GM23338 (cell line): ENCODE data around the gene UBQLNL. TPM values are rescaled to one million over a fixed set of nuclear protein-coding genes. Genes with fewer than 3 reads are reported as not detected.

Experiments used
- ATAC-seq: fragments of 200-7000 bp; cut with Tn5 transposase; 3 replicates; pipeline ENCODE4 v1.9.1; 2020
- DNase-seq: peaks from one replicate; pipeline ENCODE4 v3.0.0-alpha.2; 2015; ENCODE audit warnings: low spot score
- H2AFZ ChIP-seq: fragments of 200-600 bp; sonication (generic); 2 replicates; pipeline ENCODE4 v1.8.0; 2016; ENCODE audit warnings: antibody characterized with exemption, mild to moderate bottlenecking, moderate library complexity
- H3F3A ChIP-seq: fragments of 200-600 bp; sonication (generic); replicated peaks from 2 replicates; pipeline ENCODE4 v1.8.0; 2017; ENCODE audit warnings: antibody characterized with exemption, mixed run types, low read depth
- H3K27ac ChIP-seq: fragments of 200-600 bp; sonication (generic); 2 replicates; pipeline ENCODE4 v1.6.1; 2016; ENCODE audit warnings: low read depth
- H3K27me3 ChIP-seq: fragments of 200-600 bp; sonication (generic); 2 replicates; pipeline ENCODE4 v1.8.0; 2016; ENCODE audit warnings: mild to moderate bottlenecking, mixed run types, moderate library complexity; ENCODE audit not compliant: insufficient read depth
- H3K36me3 ChIP-seq: fragments of 200-600 bp; sonication (generic); 2 replicates; pipeline ENCODE4 v1.8.0; 2016; ENCODE audit warnings: mild to moderate bottlenecking; ENCODE audit not compliant: insufficient read depth
- H3K4me1 ChIP-seq: fragments of 200-600 bp; sonication (generic); 2 replicates; pipeline ENCODE4 v1.8.0; 2016; ENCODE audit warnings: mild to moderate bottlenecking, moderate library complexity; ENCODE audit not compliant: insufficient read depth
- H3K4me2 ChIP-seq: fragments of 200-600 bp; sonication (generic); 2 replicates; pipeline ENCODE4 v1.7.1; 2017; ENCODE audit warnings: mixed run types
- H3K4me3 ChIP-seq: fragments of 200-600 bp; sonication (generic); 2 replicates; pipeline ENCODE4 v1.6.1; 2016; ENCODE audit warnings: mixed run types
- H3K79me2 ChIP-seq: fragments of 200-600 bp; sonication (generic); replicated peaks from 2 replicates; pipeline ENCODE4 v1.8.0; 2017; ENCODE audit warnings: mild to moderate bottlenecking; ENCODE audit not compliant: insufficient read depth
- H3K9me2 ChIP-seq: fragments of 200-600 bp; sonication (generic); 2 replicates; pipeline ENCODE4 v1.8.0; 2017; ENCODE audit not compliant: insufficient read depth
- H4K20me1 ChIP-seq: fragments of 200-600 bp; sonication (generic); replicated peaks from 2 replicates; pipeline ENCODE4 v1.8.0; 2017; ENCODE audit warnings: mild to moderate bottlenecking; ENCODE audit not compliant: insufficient read depth
- H3K27ac Mint-ChIP-seq: 2 replicates; pipeline ENCODE4 v1.8.0; 2020; ENCODE audit warnings: inconsistent platforms, mild to moderate bottlenecking, moderate library complexity, mixed read lengths
- H3K27me3 Mint-ChIP-seq: 3 replicates; pipeline ENCODE4 v1.8.0; 2022; ENCODE audit warnings: low read depth, mild to moderate bottlenecking, moderate library complexity, mixed read lengths, inconsistent platforms; ENCODE audit not compliant: insufficient read depth, poor library complexity
- H3K36me3 Mint-ChIP-seq: 3 replicates; pipeline ENCODE4 v1.8.0; 2021; ENCODE audit warnings: low read depth, mild to moderate bottlenecking, inconsistent platforms, moderate library complexity, mixed read lengths
- H3K4me1 Mint-ChIP-seq: 3 replicates; pipeline ENCODE4 v1.8.0; 2020; ENCODE audit warnings: mild to moderate bottlenecking, inconsistent platforms, mixed read lengths
- H3K4me3 Mint-ChIP-seq: 3 replicates; pipeline ENCODE4 v1.8.0; 2021; ENCODE audit warnings: moderate library complexity, mild to moderate bottlenecking, inconsistent platforms, mixed read lengths
- H3K9me3 Mint-ChIP-seq: 3 replicates; pipeline ENCODE4 v1.8.0; 2020; ENCODE audit warnings: moderate library complexity, mild to moderate bottlenecking, inconsistent platforms, mixed read lengths
- CREB1 ChIP-seq: fragments of 250-450 bp; sonication (Bioruptor Pico); IDR thresholded peaks from 2 replicates; pipeline ENCODE4 v1.5.0; 2020; ENCODE audit warnings: low read depth, mild to moderate bottlenecking, moderate library complexity
- EZH2 ChIP-seq: fragments of 200-600 bp; sonication (generic); IDR thresholded peaks from one replicate; pipeline ENCODE4 v1.8.0; 2017; ENCODE audit warnings: antibody characterized with exemption, mild to moderate bottlenecking, low read depth; ENCODE audit not compliant: unreplicated experiment
- EZH2phosphoT487 ChIP-seq: fragments of 200-600 bp; sonication (generic); IDR thresholded peaks from one replicate; pipeline ENCODE4 v1.8.1; 2018; ENCODE audit warnings: antibody characterized with exemption; ENCODE audit not compliant: unreplicated experiment
- STAT1 ChIP-seq: IDR thresholded peaks from one replicate; pipeline ENCODE4 v1.6.1; 2016; ENCODE audit warnings: antibody characterized with exemption; ENCODE audit not compliant: unreplicated experiment
- ZNF114 ChIP-seq: fragments of 250-450 bp; sonication (Bioruptor Pico); IDR thresholded peaks from 2 replicates; pipeline ENCODE4 v1.5.0; 2020; ENCODE audit warnings: mild to moderate bottlenecking, moderate library complexity
- ZNF331 ChIP-seq: fragments of 250-450 bp; sonication (Bioruptor Pico); IDR thresholded peaks from 2 replicates; pipeline ENCODE4 v1.5.0; 2020; ENCODE audit warnings: low read depth, mild to moderate bottlenecking, moderate library complexity
- polyA plus RNA-seq: library from polyadenylated mRNA; unstranded; fragments of >200 nt; fragmentation: Nextera tagmentation; extraction: Ambion mirVana; gene quantifications from 2 replicates; pipeline ENCODE4 v1.2.1, GENCODE V29; 2016
- total RNA-seq: library from RNA; depleted of rRNA; stranded (reverse); fragments of >200 nt; shearing (Covaris generic); gene quantifications from 2 replicates; pipeline ENCODE4 v1.2.3, GENCODE V29; 2014
- TF ChIP-seq, protein P1 (sequence below), 2 experiments: fragments of 200-600 bp in 1 of 2; sonication (generic) in 1 of 2; conservative IDR thresholded peaks; 2 replicates each; pipeline versions ENCODE4 v1.5.1 to v1.6.1; 2016 to 2017; ENCODE audit warnings: antibody characterized with exemption in 2 of 2, low read depth in 2 of 2, mild to moderate bottlenecking in 2 of 2, moderate library complexity in 1 of 2
- TF ChIP-seq, protein P2 (sequence below): IDR thresholded peaks from one replicate; pipeline ENCODE4 v1.6.1; 2018; ENCODE audit warnings: antibody characterized with exemption; ENCODE audit not compliant: unreplicated experiment
- TF ChIP-seq, protein P3 (sequence below): IDR thresholded peaks from 2 replicates; pipeline ENCODE4 v1.6.1; 2016; ENCODE audit warnings: antibody characterized with exemption

Gene UBQLNL
- total and polyA plus RNA-seq, 2 experiments from 2014 or later, result 0.52 TPM; not detected in 1

DNA sequence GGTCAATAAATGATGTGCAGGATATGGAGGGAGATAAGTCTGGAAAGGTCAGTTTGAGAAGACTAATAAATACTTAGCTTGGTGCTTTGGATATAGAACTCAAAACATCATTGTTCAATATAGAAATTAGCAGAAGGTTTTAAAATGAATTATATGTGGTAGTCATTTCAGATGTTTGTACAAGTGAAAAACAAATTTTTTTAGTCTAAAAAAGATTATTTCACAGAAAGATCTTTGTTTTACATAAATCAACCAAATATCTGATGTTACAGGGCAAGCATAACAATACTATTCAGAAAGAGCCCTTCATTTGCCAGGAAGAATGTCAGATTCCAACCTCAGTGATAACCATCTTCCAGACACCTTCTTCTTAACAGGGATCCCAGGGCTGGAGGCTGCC, 28.1 kb downstream of the UBQLNL start, which contains the start of gene OR52D1:
Gene OR52D1 (plus strand): TSS at position 301 of the 400 bp plus-strand sequence. CDS start 22 bp downstream, at position 323.
- peaks cover 1% of the 10 kb centered on the region for H3K27me3 Mint-ChIP-seq
- no peaks in the 10 kb centered on the region for H3F3A ChIP-seq

More for the DNA sequence above, 28.1 kb downstream of the UBQLNL start, which contains the start of gene OR52D1:
- TF ChIP-seq ZNF114 (CRISPR knock-in tag) (no peak), CREB1 (no peak), EZH2phosphoT487 (no peak), EZH2 (no peak), ZNF331 (CRISPR knock-in tag) (no peak), STAT1 (no peak)
- TF ChIP-seq, protein P1, sequence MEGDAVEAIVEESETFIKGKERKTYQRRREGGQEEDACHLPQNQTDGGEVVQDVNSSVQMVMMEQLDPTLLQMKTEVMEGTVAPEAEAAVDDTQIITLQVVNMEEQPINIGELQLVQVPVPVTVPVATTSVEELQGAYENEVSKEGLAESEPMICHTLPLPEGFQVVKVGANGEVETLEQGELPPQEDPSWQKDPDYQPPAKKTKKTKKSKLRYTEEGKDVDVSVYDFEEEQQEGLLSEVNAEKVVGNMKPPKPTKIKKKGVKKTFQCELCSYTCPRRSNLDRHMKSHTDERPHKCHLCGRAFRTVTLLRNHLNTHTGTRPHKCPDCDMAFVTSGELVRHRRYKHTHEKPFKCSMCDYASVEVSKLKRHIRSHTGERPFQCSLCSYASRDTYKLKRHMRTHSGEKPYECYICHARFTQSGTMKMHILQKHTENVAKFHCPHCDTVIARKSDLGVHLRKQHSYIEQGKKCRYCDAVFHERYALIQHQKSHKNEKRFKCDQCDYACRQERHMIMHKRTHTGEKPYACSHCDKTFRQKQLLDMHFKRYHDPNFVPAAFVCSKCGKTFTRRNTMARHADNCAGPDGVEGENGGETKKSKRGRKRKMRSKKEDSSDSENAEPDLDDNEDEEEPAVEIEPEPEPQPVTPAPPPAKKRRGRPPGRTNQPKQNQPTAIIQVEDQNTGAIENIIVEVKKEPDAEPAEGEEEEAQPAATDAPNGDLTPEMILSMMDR (conservative IDR thresholded peaks at IDR 0.05; ENCODE audit: low read depth in 2 of 2), result no peak
- TF ChIP-seq, protein P2, sequence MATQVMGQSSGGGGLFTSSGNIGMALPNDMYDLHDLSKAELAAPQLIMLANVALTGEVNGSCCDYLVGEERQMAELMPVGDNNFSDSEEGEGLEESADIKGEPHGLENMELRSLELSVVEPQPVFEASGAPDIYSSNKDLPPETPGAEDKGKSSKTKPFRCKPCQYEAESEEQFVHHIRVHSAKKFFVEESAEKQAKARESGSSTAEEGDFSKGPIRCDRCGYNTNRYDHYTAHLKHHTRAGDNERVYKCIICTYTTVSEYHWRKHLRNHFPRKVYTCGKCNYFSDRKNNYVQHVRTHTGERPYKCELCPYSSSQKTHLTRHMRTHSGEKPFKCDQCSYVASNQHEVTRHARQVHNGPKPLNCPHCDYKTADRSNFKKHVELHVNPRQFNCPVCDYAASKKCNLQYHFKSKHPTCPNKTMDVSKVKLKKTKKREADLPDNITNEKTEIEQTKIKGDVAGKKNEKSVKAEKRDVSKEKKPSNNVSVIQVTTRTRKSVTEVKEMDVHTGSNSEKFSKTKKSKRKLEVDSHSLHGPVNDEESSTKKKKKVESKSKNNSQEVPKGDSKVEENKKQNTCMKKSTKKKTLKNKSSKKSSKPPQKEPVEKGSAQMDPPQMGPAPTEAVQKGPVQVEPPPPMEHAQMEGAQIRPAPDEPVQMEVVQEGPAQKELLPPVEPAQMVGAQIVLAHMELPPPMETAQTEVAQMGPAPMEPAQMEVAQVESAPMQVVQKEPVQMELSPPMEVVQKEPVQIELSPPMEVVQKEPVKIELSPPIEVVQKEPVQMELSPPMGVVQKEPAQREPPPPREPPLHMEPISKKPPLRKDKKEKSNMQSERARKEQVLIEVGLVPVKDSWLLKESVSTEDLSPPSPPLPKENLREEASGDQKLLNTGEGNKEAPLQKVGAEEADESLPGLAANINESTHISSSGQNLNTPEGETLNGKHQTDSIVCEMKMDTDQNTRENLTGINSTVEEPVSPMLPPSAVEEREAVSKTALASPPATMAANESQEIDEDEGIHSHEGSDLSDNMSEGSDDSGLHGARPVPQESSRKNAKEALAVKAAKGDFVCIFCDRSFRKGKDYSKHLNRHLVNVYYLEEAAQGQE, result no peak
- TF ChIP-seq, protein P3, sequence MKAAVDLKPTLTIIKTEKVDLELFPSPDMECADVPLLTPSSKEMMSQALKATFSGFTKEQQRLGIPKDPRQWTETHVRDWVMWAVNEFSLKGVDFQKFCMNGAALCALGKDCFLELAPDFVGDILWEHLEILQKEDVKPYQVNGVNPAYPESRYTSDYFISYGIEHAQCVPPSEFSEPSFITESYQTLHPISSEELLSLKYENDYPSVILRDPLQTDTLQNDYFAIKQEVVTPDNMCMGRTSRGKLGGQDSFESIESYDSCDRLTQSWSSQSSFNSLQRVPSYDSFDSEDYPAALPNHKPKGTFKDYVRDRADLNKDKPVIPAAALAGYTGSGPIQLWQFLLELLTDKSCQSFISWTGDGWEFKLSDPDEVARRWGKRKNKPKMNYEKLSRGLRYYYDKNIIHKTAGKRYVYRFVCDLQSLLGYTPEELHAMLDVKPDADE, result no peak
- Mint-ChIP-seq H3K4me3 (no peak within 1 kb of the TSS), H3K9me3 (no peaks in the 10 kb centered on the region), H3K4me1 (no peaks in the 10 kb centered on the region), H3K27ac (no peak within 1 kb of the TSS), H3K36me3 (no peaks in the 10 kb centered on the region)
- H3K36me3 ChIP-seq, result no peaks in the 10 kb centered on the region
- no peaks in the 10 kb centered on the region for H4K20me1 ChIP-seq
- no peaks in the 10 kb centered on the region for H3K79me2 ChIP-seq
- peaks cover 3% of the 10 kb centered on the region; the same call in 1 of the 2 replicates for H3K9me2 ChIP-seq
- no peak within 1 kb of the TSS for H3K4me3 ChIP-seq
- H3K27ac ChIP-seq, result no peak within 1 kb of the TSS
- ATAC-seq, result no peak
- no peak for DNase-seq
- H2AFZ ChIP-seq, result no peak within 1 kb of the TSS
- H3K4me2 ChIP-seq, result no peak within 1 kb of the TSS
- no peaks in the 10 kb centered on the region for H3K27me3 ChIP-seq
- H3K4me1 ChIP-seq, result no peaks in the 10 kb centered on the region
